GM12878 (cell line): ENCODE results near the gene GALNT18. TPM values are rescaled to one million over a fixed set of nuclear protein-coding genes. Genes with fewer than 3 reads are reported as not detected.

ENCODE experiments used
- ATAC-seq: fragments of 200-7000 bp; cut with Tn5 transposase; 3 replicates; pipeline ENCODE4 v1.9.1; 2020; ENCODE audit warnings: mild to moderate bottlenecking, moderate library complexity
- BruUV-seq: library from RNA; stranded (reverse); fragments of 400-500 nt; replicated peaks from 2 replicates; lab custom pipeline; 2021; lab: Mats Ljungman, UMichigan
- CTCF ChIA-PET: fragments of 300-600 bp; sonication (Branson Sonifier 250); formaldehyde crosslinking; extraction: SDS; loops from one replicate; lab custom pipeline; 2021; ENCODE audit warnings: inconsistent platforms; lab: Yijun Ruan, JAX
- POLR2A ChIA-PET: fragments of 350-600 bp; formaldehyde crosslinking; extraction: SDS; loops from one replicate; lab custom pipeline; 2021; ENCODE audit warnings: inconsistent platforms; lab: Charles Lee
- RAD21 ChIA-PET: fragments of 300-600 bp; sonication (Branson Sonifier 250); formaldehyde crosslinking; loops from one replicate; lab custom pipeline; 2023; ENCODE audit warnings: antibody characterized with exemption; ENCODE audit not compliant: unreplicated experiment; lab: Charles Lee
- SMC1A ChIA-PET: fragments of 300-600 bp; sonication (Branson Sonifier 250); formaldehyde crosslinking; loops from one replicate; lab custom pipeline; 2023; ENCODE audit not compliant: unreplicated experiment, uncharacterized antibody; lab: Charles Lee
- DNase-seq: peaks from one replicate; pipeline ENCODE4 v3.0.0-alpha.2; 2011; ENCODE audit warnings: low read depth, low spot score
- FAIRE-seq: peaks from 3 replicates; lab custom pipeline; 2011; peaks lifted over from hg19 to GRCh38; lab: Jason Lieb, UNC
- H2AFZ ChIP-seq: 2 replicates; pipeline ENCODE4 v1.6.0; 2011; ENCODE audit warnings: low read depth, low read length, control low read depth; ENCODE audit not compliant: control insufficient read depth
- H3K27ac ChIP-seq: 2 replicates; pipeline ENCODE4 v1.5.1; 2011; ENCODE audit warnings: control low read depth; ENCODE audit not compliant: control insufficient read depth, insufficient read depth
- H3K27me3 ChIP-seq, 2 experiments: replicated peaks in 1 of 2; 2 replicates each; pipeline versions ENCODE4 v1.6.0 to v1.6.1; 2011; ENCODE audit warnings: low read length in 1 of 2; ENCODE audit not compliant: control insufficient read depth in 2 of 2, insufficient read depth in 2 of 2
- H3K36me3 ChIP-seq, 2 experiments: 2 replicates each; pipeline ENCODE4 v1.5.1; 2011; ENCODE audit warnings: low read length in 1 of 2; ENCODE audit not compliant: control insufficient read depth in 2 of 2, insufficient read depth in 2 of 2
- H3K4me1 ChIP-seq: 2 replicates; pipeline ENCODE4 v1.6.1; 2011; ENCODE audit warnings: mild to moderate bottlenecking, low read length, moderate library complexity, mixed read lengths; ENCODE audit not compliant: control insufficient read depth, insufficient read depth
- H3K4me2 ChIP-seq: 2 replicates; pipeline ENCODE4 v1.6.0; 2011; ENCODE audit warnings: control low read depth; ENCODE audit not compliant: control insufficient read depth, insufficient read depth
- H3K4me3 ChIP-seq: fragments of 200-600 bp; sonication (generic); 2 replicates; pipeline ENCODE4 v1.5.1; 2016
- H3K79me2 ChIP-seq: 2 replicates; pipeline ENCODE4 v1.6.0; 2011; ENCODE audit warnings: low read length; ENCODE audit not compliant: control insufficient read depth, insufficient read depth
- H3K9ac ChIP-seq: 2 replicates; pipeline ENCODE4 v1.8.0; 2011; ENCODE audit warnings: low read length, control low read depth, mixed read lengths; ENCODE audit not compliant: control insufficient read depth, insufficient read depth
- H3K9me3 ChIP-seq: replicated peaks from 3 replicates; pipeline ENCODE4 v1.5.1; 2011; ENCODE audit warnings: mild to moderate bottlenecking, low read length; ENCODE audit not compliant: control insufficient read depth, insufficient read depth
- H4K20me1 ChIP-seq: 2 replicates; pipeline ENCODE4 v1.6.0; 2011; ENCODE audit not compliant: control insufficient read depth, insufficient read depth
- BHLHE40 ChIP-seq, 2 experiments: fragments of 450-650 bp in 1 of 2; IDR thresholded peaks; 2 replicates each; pipeline ENCODE4 v1.6.1; 2011 to 2017; ENCODE audit warnings: low read depth in 2 of 2, borderline replicate concordance in 1 of 2, improper control_type of control experiment in 1 of 2, low read length in 1 of 2, mild to moderate bottlenecking in 1 of 2
- CBX3 ChIP-seq: fragments of 200-600 bp; sonication (generic); IDR thresholded peaks from 2 replicates; pipeline ENCODE4 v1.6.1; 2016; ENCODE audit warnings: low read depth, borderline replicate concordance
- CBX5 ChIP-seq: sonication (generic); IDR thresholded peaks from 2 replicates; pipeline ENCODE4 v1.6.1; 2016; ENCODE audit warnings: low read depth, moderate library complexity, mild to moderate bottlenecking, inconsistent platforms
- CHD1 ChIP-seq: IDR thresholded peaks from 2 replicates; pipeline ENCODE4 v1.6.1; 2012; ENCODE audit warnings: low read depth, low read length, improper control_type of control experiment
- CHD4 ChIP-seq: fragments of 200-600 bp; sonication (generic); IDR thresholded peaks from 2 replicates; pipeline ENCODE4 v1.6.1; 2016; ENCODE audit warnings: mild to moderate bottlenecking
- GATAD2B ChIP-seq: fragments of 450-650 bp; conservative IDR thresholded peaks from 2 replicates; pipeline ENCODE4 v1.6.1; 2017; ENCODE audit warnings: low read depth, mild to moderate bottlenecking, moderate library complexity
- HDAC6 ChIP-seq: fragments of 200-600 bp; sonication (generic); IDR thresholded peaks from one replicate; pipeline ENCODE4 v1.8.0; 2017; ENCODE audit warnings: antibody characterized with exemption; ENCODE audit not compliant: unreplicated experiment
- NFYB ChIP-seq: IDR thresholded peaks from 2 replicates; pipeline ENCODE4 v1.6.1; 2011; ENCODE audit warnings: low read depth, mild to moderate bottlenecking, low read length, improper control_type of control experiment, moderate library complexity; ENCODE audit not compliant: insufficient read depth
- NRF1 ChIP-seq: conservative IDR thresholded peaks from 2 replicates; pipeline ENCODE4 v1.6.1; 2011; ENCODE audit warnings: mild to moderate bottlenecking, low read depth, low read length, improper control_type of control experiment
- PAX8 ChIP-seq: fragments of 450-650 bp; IDR thresholded peaks from 2 replicates; pipeline ENCODE4 v1.6.1; 2017; ENCODE audit warnings: mild to moderate bottlenecking, moderate library complexity
- SPI1 ChIP-seq: IDR thresholded peaks from 2 replicates; pipeline ENCODE4 v1.6.1; 2011; ENCODE audit warnings: low read depth, mild to moderate bottlenecking, low read length, moderate library complexity, borderline replicate concordance; ENCODE audit not compliant: insufficient read depth
- ZSCAN29 ChIP-seq: fragments of 450-650 bp; IDR thresholded peaks from 2 replicates; pipeline ENCODE4 v1.6.1; 2017; ENCODE audit warnings: mild to moderate bottlenecking, moderate library complexity
- ZZZ3 ChIP-seq: IDR thresholded peaks from 2 replicates; pipeline ENCODE4 v1.6.1; 2011; ENCODE audit warnings: low read depth; ENCODE audit not compliant: control insufficient read depth, insufficient read length
- WGBS: methylation state at CpG from one replicate; pipeline ENCODE4 v1.1.6; 2016; ENCODE audit warnings: low lambda C conversion rate; ENCODE audit not compliant: insufficient replicate concordance, insufficient coverage; ENCODE audit errors: missing lambda C conversion rate; 5-methylcytosine and 5-hydroxymethylcytosine counted together
- in situ Hi-C: fragments of 300-500 bp; cut with MboI; formaldehyde crosslinking; loops from 9 replicates; pipeline ENCODE4 v1.14.3; 2018; ENCODE audit warnings: mixed read lengths
- intact Hi-C: fragments of 100-400 bp; cut with micrococcal nuclease; formaldehyde crosslinking; loops from one replicate; pipeline ENCODE4 v1.14.2; 2022; ENCODE audit not compliant: unreplicated experiment
- polyA plus RNA-seq, 11 experiments: library from polyadenylated mRNA; depleted of rRNA in 4 of 11; unstranded in 6 of 11; stranded (reverse) in 5 of 11; fragments of >200 nt; fragmentation: Nextera tagmentation in 4 of 11; fragmentation: Illumina TruSeq in 1 of 11; extraction: Ambion mirVana in 4 of 11; extraction: Trizol in 1 of 11; gene quantifications; 1 replicate in 1 of 11; 2 replicates in 10 of 11; pipeline versions ENCODE4 v1.2.1 to v1.2.3, GENCODE V29; 2011 to 2016; ENCODE audit warnings: inconsistent platforms in 2 of 11, missing spikeins in 2 of 11, low read depth in 1 of 11
- total RNA-seq, 4 experiments: library from RNA; depleted of rRNA in 3 of 4; stranded (reverse); fragments of >200 nt in 3 of 4; fragmentation: Illumina TruSeq in 1 of 4; extraction: Trizol in 1 of 4; gene quantifications; 2 replicates each; pipeline versions ENCODE4 v1.2.1 to v1.2.3, GENCODE V29; 2013 to 2021
- TF ChIP-seq, protein P1 (sequence below): fragments of 450-650 bp; IDR thresholded peaks from 2 replicates; pipeline ENCODE4 v1.6.1; 2017; ENCODE audit warnings: borderline replicate concordance

Gene GALNT18
- total and polyA plus RNA-seq, 10 of the 15 experiments (the other 5 are each of a cell fraction or from before 2014, with no cell fraction given), result 1.2 to 14.2 (median 6.3) TPM

DNA sequence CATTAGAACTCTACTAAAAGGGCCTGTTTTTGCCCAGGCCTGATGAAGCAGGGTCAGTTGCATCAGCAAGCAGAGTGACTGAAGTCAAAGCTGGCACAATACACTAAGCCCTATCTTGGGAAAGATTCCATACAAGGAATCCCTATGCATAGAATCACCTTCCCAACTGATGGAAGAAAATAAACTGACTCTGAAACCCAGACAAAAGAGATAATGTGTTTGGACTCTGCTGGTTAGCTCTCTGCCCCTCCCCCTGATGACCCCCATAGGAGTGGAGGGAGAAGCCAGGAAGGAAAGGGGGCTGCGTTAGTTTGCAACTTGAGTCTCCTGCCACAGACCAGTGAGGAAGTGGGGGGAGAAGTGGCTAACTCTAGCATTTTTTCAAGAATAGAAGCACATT, 32.9 kb downstream of the GALNT18 start:
- H3K9ac ChIP-seq, result no peak overlapping the region
- no TSS peak for BruUV-seq
- SMC1A ChIA-PET, result interaction anchor here (1.0 to 1.5 kb wide), 4 partner anchors 12 to 214 kb away, joined by 3 to 6 read pairs (median 3); no protein-coding TSS in a partner anchor
- TF ChIP-seq NRF1 (no peak), SPI1 (peak; percentile 46; the same call in 1 of the 2 replicates)
- FAIRE-seq, result no peak
- DNase-seq, result no peak
- H3K27me3 ChIP-seq, result no peaks in the 10 kb centered on the region
- H3K27ac ChIP-seq, result no peak overlapping the region; the same call in 1 of the 2 replicates
- H3K4me3 ChIP-seq, result no peak overlapping the region
- no peaks in the 10 kb centered on the region for H3K9me3 ChIP-seq
- peaks cover 11% of the 10 kb centered on the region; the same call in 1 of the 2 replicates for H3K4me1 ChIP-seq
- CTCF ChIA-PET, result interaction anchor here (0.6 kb wide), 1 partner anchor 839 kb away, joined by 3 read pairs; no protein-coding TSS in a partner anchor
- ATAC-seq, result no peak
- intact Hi-C loops, result no loop called here
- peaks cover 8% of the 10 kb centered on the region; the same call in 1 of the 2 replicates for H4K20me1 ChIP-seq
- no peaks in the 10 kb centered on the region for H3K36me3 ChIP-seq
- peaks cover 2% of the 10 kb centered on the region; the same call in 1 of the 2 replicates for H3K79me2 ChIP-seq
- 0% methylated on average over 1 of the region's 1 CpG for WGBS
- POLR2A ChIA-PET, result no interaction called here
- in situ Hi-C loops, result no loop called here
- no peak overlapping the region; the same call in 1 of the 2 replicates for H2AFZ ChIP-seq
- H3K4me2 ChIP-seq, result peak overlapping the region; percentile 56
- RAD21 ChIA-PET, result no interaction called here

DNA sequence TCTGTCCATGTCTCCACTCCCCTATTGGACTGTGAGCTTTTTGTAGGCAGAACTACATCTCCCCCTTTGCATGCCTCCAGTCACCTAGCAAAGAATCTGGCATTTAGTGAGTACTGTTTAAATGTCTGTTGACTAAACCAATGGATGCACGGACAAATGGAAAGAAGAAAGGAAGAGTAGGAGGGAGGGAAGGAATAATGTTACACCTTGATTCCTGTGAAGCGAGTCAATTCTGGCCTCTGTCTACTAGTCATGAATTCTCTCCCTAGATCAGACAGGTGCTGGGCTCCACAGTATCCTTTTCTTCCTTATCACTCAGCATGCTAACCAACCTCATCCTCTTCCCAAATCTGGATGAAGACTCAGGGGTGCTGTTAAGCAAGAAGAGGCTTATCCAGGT, 33.6 kb downstream of the GALNT18 start:
- no peak for ATAC-seq
- Histone ChIP-seq H3K4me2 (no peak overlapping the region), H3K79me2 (peaks cover 2% of the 10 kb centered on the region; the same call in 1 of the 2 replicates), H3K9ac (no peak overlapping the region), H3K27me3 (no peaks in the 10 kb centered on the region), H3K27ac (no peak overlapping the region), H4K20me1 (peaks cover 8% of the 10 kb centered on the region; the same call in 1 of the 2 replicates), H3K36me3 (no peaks in the 10 kb centered on the region), H3K4me3 (no peak overlapping the region), H3K4me1 (peaks cover 11% of the 10 kb centered on the region; the same call in 1 of the 2 replicates), H2AFZ (no peak overlapping the region), H3K9me3 (no peaks in the 10 kb centered on the region)
- TF ChIP-seq GATAD2B (no peak), CBX3 (no peak), ZZZ3 (no peak), BHLHE40 (IDR thresholded peaks at IDR 0.05; ENCODE audit: borderline replicate concordance in 1 of 2, low read depth in 2 of 2, low read length in 1 of 2) (no peak), HDAC6 (no peak), PAX8 (no peak), CBX5 (no peak), CHD4 (no peak), CHD1 (no peak), NFYB (no peak), ZSCAN29 (no peak)
- TF ChIP-seq, protein P1, sequence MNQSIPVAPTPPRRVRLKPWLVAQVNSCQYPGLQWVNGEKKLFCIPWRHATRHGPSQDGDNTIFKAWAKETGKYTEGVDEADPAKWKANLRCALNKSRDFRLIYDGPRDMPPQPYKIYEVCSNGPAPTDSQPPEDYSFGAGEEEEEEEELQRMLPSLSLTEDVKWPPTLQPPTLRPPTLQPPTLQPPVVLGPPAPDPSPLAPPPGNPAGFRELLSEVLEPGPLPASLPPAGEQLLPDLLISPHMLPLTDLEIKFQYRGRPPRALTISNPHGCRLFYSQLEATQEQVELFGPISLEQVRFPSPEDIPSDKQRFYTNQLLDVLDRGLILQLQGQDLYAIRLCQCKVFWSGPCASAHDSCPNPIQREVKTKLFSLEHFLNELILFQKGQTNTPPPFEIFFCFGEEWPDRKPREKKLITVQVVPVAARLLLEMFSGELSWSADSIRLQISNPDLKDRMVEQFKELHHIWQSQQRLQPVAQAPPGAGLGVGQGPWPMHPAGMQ, result no peak
- no peak for FAIRE-seq
- ChIA-PET SMC1A (interaction anchor here (1.0 to 1.5 kb wide), 3 partner anchors 12 to 214 kb away, joined by 3 to 6 read pairs (median 3); no protein-coding TSS in a partner anchor), POLR2A (no interaction called here), RAD21 (no interaction called here), CTCF (interaction anchor here (0.6 kb wide), 1 partner anchor 839 kb away, joined by 3 read pairs; no protein-coding TSS in a partner anchor)
- intact Hi-C loops (no loop called here), in situ Hi-C loops (no loop called here)
- no TSS peak for BruUV-seq
- no peak for DNase-seq
- 50% methylated on average over 2 of the region's 2 CpGs for WGBS
